Right ventricle myocardium superior (tissue), 1 donor: Measurements from ENCODE around the gene SIRPA. TPM values are rescaled to one million over a fixed set of nuclear protein-coding genes. Genes with fewer than 3 reads are reported as not detected.

Experiments used
- ATAC-seq: fragments of 200-7000 bp; cut with Tn5 transposase; one replicate; pipeline ENCODE4 v1.9.1; 2020; ENCODE audit warnings: mild to moderate bottlenecking; ENCODE audit not compliant: poor library complexity
- DNase-seq: peaks from one replicate; pipeline ENCODE4 v3.0.0-alpha.2; 2020
- intact Hi-C: fragments of 100-400 bp; cut with DNase I; formaldehyde crosslinking; loops from one replicate; pipeline ENCODE4 v1.11.2; 2022
- total RNA-seq: library from RNA; stranded (reverse); fragmentation: NEBNext Ultra II Directional; extraction: Animal tissue kit (Norgen Biotek cat#: 25700); gene quantifications from one replicate; pipeline ENCODE4 v1.2.1, GENCODE V29; 2021
- donor health status: DM: no; HTN: yes; CAD: no; lungs with severe emphysema.

The SIRPA gene
- total RNA-seq, 1 donor from 2014 or later, result 19.5 TPM

GRCh38 chr20:1882026-1882425 lies 13.2 kb upstream of the SIRPA start:
- ATAC-seq, result no peak
- intact Hi-C loops, result no loop called here

DNA sequence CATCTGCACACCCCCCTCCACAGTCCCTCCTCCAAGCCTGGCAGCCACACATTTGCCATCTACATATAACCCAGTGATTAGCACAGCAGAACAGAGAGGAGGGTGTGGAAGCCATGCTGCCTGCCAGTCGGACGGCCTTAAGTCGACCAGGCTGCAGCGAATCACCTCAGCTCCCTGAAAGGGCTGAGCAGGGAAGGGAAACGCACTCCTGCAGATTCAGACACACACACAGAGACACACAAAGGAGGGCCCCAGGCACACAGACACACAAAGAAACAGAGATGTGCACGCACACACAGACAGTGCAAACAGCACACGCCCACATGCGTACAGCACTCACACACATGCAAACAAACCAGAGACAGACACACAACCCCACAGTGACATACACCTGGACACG lies 11.2 kb upstream of the SIRPA start:
- DNase-seq, result no peak
- intact Hi-C loops, result no loop called here

More at GRCh38 chr20:1882026-1882425, 13.2 kb upstream of the SIRPA start:
- no peak for DNase-seq

DNA sequence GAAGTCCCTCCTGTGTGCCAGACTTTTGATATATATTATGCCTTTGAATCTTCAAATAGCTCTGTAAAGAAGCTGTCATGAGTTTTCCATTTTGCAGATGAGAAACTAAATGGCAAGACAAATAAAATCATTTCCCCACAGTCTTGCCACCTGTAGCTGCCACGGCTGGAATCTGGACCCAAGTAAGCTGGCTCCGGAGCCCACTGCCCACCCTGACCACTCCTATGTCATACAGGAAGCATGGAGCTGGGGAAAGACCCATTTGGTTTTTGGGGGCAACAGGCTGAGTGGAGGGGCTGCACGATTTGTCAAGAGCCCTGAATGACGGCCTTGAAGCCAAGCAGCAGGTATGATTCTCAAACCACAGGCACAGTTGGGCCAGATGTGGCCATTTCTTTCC lies 10.0 kb upstream of the SIRPA start:
- no peak for DNase-seq
- intact Hi-C loops, result no loop called here
- ATAC-seq, result no peak

More for the DNA sequence above, 11.2 kb upstream of the SIRPA start:
- ATAC-seq, result no peak

- intact Hi-C loops, result no loop called here
- no peak for DNase-seq
- ATAC-seq, result no peak
Measured at GRCh38 chr20:1885940-1886693, 9.1 kb upstream of the SIRPA start.

GRCh38 chr20:1887321-1887720 lies 7.9 kb upstream of the SIRPA start:
- intact Hi-C loops, result no loop called here
- no peak for ATAC-seq
- no peak for DNase-seq

GRCh38 chr20:1887756-1888155 lies 7.5 kb upstream of the SIRPA start:
- intact Hi-C loops, result no loop called here
- DNase-seq (no peak), ATAC-seq (no peak)

DNA sequence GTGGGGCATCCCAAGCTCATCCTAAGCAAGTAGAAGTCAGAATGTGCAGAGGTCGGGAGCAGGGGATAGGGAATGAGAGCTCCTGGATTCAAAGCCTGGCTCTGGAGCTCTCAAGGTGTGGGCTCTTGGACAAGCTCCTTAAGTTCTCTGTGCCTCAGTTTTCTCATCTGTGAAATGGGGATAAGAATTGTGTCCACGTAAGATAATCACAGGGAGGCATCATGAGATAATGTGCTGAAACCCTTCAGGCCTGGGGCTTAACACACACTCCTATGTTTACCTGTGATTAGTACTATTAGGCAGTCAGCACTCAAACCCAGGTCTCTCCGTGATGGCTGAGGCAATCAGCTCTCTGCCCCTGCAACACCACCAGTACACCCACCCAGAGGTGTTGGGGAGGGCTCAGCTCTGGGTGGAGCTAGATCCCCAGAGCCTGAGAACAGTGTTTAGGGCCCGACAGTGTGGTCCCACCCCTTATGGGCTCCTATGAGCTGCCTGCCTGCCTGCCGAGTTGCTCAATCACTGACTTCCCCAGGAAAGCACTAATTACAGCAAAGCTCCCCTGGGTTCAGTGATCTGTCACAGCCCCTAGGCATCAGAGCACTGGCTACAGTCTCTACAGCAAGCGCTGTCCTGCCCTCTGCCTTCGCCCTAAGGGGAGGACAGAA lies 6.3 kb upstream of the SIRPA start:
- intact Hi-C loops, result no loop called here
- DNase-seq (peak; percentile 58), ATAC-seq (peak; percentile 51)

DNA sequence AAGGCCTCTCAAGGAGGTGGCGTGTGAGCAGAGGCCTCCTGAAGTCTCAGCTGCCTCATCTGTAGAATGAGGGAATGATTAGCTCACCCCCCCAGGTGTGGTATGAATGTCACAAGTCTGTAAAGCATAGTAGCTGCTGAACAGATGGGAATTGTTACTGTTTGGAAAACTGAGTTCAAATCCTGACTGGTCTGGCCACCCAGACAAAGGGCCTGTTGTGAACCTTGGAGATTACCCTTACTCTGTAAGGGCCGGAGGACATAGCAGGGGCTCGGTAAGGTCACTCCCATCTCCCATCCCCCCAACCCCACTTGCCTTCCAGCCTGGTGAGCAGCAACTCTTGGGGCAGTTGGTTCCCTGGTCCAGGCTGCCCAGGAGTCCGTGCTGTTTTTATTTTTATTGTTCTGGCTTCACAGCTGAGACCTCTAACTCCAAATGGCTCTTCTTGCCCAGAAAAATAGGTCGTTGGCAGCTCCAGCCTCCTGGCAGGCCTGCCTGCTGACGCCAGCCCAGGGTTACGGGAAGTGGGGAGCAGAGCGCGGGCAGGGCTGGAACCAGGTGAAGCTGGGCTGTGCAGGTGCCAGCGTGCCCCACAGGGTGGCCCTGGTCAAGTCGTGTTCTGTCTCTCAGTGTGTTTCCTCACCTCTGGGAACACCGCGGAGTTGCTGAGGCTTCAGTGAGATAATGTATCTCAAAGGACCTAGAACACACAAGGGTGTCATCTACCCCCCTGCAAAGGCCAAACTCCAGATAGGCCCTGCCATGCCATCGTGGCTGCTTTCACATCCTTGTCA lies 4.5 kb upstream of the SIRPA start:
- DNase-seq (no peak), ATAC-seq (no peak)
- intact Hi-C loops, result no loop called here

GRCh38 chr20:1891263-1892118 lies 3.7 kb upstream of the SIRPA start:
- intact Hi-C loops, result no loop called here
- ATAC-seq (no peak), DNase-seq (no peak)

DNA sequence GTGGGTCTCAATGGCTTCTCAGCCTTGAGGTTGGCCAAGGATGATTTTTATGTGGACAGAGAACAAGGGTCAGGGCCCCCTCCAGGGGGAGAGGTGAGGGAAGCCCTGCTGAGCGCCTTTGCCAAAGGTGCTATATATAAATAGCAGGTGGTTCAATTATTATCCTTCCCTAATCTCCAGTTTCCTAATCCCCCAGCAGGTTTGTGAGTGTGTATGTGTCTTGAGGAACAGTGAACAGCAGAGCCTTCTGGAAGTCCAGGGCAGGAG lies 3.2 kb upstream of the SIRPA start:
- ATAC-seq (no peak), DNase-seq (no peak)
- intact Hi-C loops, result no loop called here

DNA sequence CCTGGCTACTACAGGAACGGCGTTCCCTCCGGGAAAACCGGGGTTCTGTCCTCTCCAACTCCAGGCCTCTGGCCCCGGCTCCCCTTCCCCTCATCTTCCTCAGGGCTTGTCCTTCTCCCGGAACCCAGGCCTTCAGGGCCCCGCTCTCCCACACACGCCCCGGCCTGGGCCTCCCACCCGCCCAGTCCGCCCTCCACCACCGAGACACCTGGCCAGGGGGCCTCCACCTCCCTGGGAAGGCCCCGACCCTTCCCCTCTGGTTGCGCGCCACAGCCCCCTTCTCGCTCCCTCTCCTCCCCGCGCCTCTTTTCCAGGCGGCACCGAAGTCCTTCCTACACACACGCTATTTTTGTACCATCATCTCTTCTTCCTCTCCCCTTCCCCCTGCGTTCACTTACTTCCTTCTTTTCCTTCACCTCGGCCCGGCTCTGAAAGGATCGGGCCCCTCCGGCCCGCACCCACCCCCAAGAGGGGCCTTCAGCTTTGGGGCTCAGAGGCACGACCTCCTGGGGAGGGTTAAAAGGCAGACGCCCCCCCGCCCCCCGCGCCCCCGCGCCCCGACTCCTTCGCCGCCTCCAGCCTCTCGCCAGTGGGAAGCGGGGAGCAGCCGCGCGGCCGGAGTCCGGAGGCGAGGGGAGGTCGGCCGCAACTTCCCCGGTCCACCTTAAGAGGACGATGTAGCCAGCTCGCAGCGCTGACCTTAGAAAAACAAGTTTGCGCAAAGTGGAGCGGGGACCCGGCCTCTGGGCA lies 1.3 kb upstream of the SIRPA start:
- intact Hi-C loops, result no loop called here
- ATAC-seq (peak; percentile 66), DNase-seq (peak; percentile 86)

GRCh38 chr20:1894471-1894950 lies 696 bp upstream of the SIRPA start:
- intact Hi-C loops, result no loop called here
- ATAC-seq (peak; percentile 52), DNase-seq (peak; percentile 66)

GRCh38 chr20:1895674-1896483 lies 672 bp downstream of the SIRPA start:
- intact Hi-C loops, result loop anchor here (5.0 kb wide), 1 partner anchor 94 kb away; no protein-coding TSS in a partner anchor
- DNase-seq, result peak; percentile 68
- ATAC-seq, result peak; percentile 32

GRCh38 chr20:1896484-1897258 lies 1.5 kb downstream of the SIRPA start:
- ATAC-seq (no peak), DNase-seq (peak; percentile 35)
- intact Hi-C loops, result loop anchor here (5.0 kb wide), 1 partner anchor 94 kb away; no protein-coding TSS in a partner anchor

GRCh38 chr20:1897541-1897940 lies 2.3 kb downstream of the SIRPA start:
- no peak for ATAC-seq
- peak; percentile 26 for DNase-seq
- intact Hi-C loops, result loop anchor here (5.0 kb wide), 1 partner anchor 95 kb away; no protein-coding TSS in a partner anchor

DNA sequence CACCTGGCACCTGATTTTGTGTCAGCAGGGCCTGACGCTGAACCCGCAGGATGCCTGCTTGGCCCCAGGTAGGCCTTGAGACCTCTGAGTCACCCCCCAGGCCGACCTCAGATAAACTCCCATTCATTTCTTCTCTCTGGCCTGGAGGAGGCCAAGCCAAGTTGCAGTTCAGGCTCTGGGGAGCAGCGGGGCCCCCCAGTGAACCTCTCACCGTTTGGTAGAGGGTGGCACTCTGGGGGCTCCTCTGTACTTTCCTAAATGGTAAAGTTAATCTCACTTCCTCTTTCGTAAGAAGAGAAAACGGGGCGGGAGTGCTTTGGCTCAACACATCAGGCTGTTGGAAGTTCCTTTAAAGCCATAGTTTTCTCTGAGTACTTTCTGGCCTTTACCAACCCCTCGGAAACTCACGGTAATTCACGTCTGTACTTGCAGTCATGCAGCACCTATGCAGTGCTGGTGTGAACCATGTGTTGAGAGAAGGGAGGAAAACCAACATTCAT lies 2.8 kb downstream of the SIRPA start:
- ATAC-seq (no peak), DNase-seq (peak; percentile 45)
- intact Hi-C loops, result loop anchor here (5.0 kb wide), 1 partner anchor 96 kb away; no protein-coding TSS in a partner anchor
